Calu3 (cell line): ENCODE measurements around the gene ISG20L2. TPM values are rescaled to one million over a fixed set of nuclear protein-coding genes. Genes with fewer than 3 reads are reported as not detected.

ENCODE experiments used
- BruUV-seq: library from RNA; stranded (reverse); fragments of 400-500 nt; replicated peaks from 2 replicates; lab custom pipeline; 2021; lab: Mats Ljungman, UMichigan
- CTCF ChIA-PET: fragments of 300-600 bp; sonication (Branson Sonifier 250); formaldehyde crosslinking; loops from one replicate; lab custom pipeline; 2022; ENCODE audit warnings: antibody characterized with exemption; lab: Charles Lee
- DNase-seq: peaks from one replicate; pipeline ENCODE4 v3.0.0; 2022
- H3K27ac Mint-ChIP-seq: one replicate; pipeline ENCODE4 v1.8.0; 2022; ENCODE audit warnings: mixed read lengths; ENCODE audit not compliant: unreplicated experiment
- H3K27me3 Mint-ChIP-seq: one replicate; pipeline ENCODE4 v1.8.0; 2022; ENCODE audit warnings: mixed read lengths; ENCODE audit not compliant: unreplicated experiment
- H3K36me3 Mint-ChIP-seq: one replicate; pipeline ENCODE4 v1.8.0; 2022; ENCODE audit warnings: mild to moderate bottlenecking, moderate library complexity, mixed read lengths; ENCODE audit not compliant: insufficient read depth, unreplicated experiment
- H3K4me1 Mint-ChIP-seq: one replicate; pipeline ENCODE4 v1.8.0; 2022; ENCODE audit warnings: mild to moderate bottlenecking, low read depth, mixed read lengths; ENCODE audit not compliant: unreplicated experiment
- H3K4me3 Mint-ChIP-seq: one replicate; pipeline ENCODE4 v1.8.0; 2022; ENCODE audit warnings: mild to moderate bottlenecking, low read depth, moderate library complexity, mixed read lengths; ENCODE audit not compliant: unreplicated experiment
- H3K9me3 Mint-ChIP-seq: one replicate; pipeline ENCODE4 v1.8.0; 2022; ENCODE audit warnings: low read depth, mixed read lengths; ENCODE audit not compliant: unreplicated experiment
- CTCF ChIP-seq: fragments of 200-600 bp; IDR thresholded peaks from one replicate; pipeline ENCODE4 v1.8.0; 2022; ENCODE audit warnings: antibody characterized with exemption; ENCODE audit not compliant: unreplicated experiment
- intact Hi-C: fragments of 100-400 bp; cut with micrococcal nuclease; formaldehyde crosslinking; loops from one replicate; pipeline ENCODE4 v1.10.0; 2022; ENCODE audit not compliant: unreplicated experiment
- total RNA-seq: library from RNA; stranded (reverse); gene quantifications from 2 replicates; pipeline ENCODE4 v1.2.3, GENCODE V29; 2022

The ISG20L2 gene
- total RNA-seq, 1 experiment from 2014 or later: 61.6 TPM

- no TSS peak for BruUV-seq
- no peaks in the 10 kb centered on the region for H3K27me3 Mint-ChIP-seq
- CTCF ChIA-PET: interaction anchor here (1.9 kb wide), 1 partner anchor 10 kb away, joined by 9 read pairs; the partner anchor contains the start of gene HDGF
- TF ChIP-seq CTCF: no peak
- DNase-seq: no peak
- peaks cover 87% of the 10 kb centered on the region for H3K36me3 Mint-ChIP-seq
- intact Hi-C loops: no loop called here
- peak overlapping the region; percentile 96 for H3K4me3 Mint-ChIP-seq
- H3K9me3 Mint-ChIP-seq: no peaks in the 10 kb centered on the region
- peaks cover 58% of the 10 kb centered on the region for H3K4me1 Mint-ChIP-seq
- peak overlapping the region; percentile 74 for H3K27ac Mint-ChIP-seq
These were observed 13.5 kb upstream of the ISG20L2 start for GRCh38 chr1:156742017-156742416.

DNA sequence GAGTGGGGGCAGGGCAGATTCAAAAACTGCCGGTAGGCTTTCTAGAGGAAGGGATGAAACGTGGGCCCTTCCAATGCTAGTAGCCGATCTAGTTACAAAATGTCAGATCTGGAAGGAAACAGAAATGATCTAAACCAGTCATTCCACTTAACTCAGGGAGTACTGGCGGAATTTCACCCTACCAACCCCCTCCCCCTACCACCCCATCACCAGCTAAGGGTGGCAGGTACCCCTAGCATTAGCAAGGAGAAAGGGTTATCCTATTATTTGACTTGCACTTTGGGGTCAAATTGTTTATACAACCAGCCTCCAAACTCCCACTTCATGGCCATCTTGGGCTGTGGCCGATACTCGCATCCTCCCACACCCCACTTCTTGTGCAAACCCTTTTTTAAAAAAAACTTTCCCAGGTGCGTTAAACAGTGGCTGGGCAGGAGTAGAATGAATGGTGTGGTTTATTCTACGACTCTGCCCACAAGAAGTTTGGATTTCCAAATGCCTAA is 13.0 kb upstream of the ISG20L2 start:
- DNase-seq: no peak
- Mint-ChIP-seq H3K4me1 (peaks cover 53% of the 10 kb centered on the region), H3K4me3 (peak overlapping the region; percentile 96), H3K36me3 (peaks cover 85% of the 10 kb centered on the region), H3K9me3 (no peaks in the 10 kb centered on the region), H3K27me3 (no peaks in the 10 kb centered on the region), H3K27ac (peak overlapping the region; percentile 74)
- CTCF ChIA-PET: interaction anchor here (0.6 to 1.9 kb wide), 10 partner anchors 8 to 186 kb away, joined by 3 to 13 read pairs (median 4); partner anchors contain the start of genes HDGF, ISG20L2, METTL25B and PRCC
- TF ChIP-seq CTCF: no peak
- BruUV-seq: TSS peak; percentile 50
- intact Hi-C loops: loop anchor here (1.0 kb wide), 1 partner anchor 26 kb away; the partner anchor contains the start of gene PRCC

DNA sequence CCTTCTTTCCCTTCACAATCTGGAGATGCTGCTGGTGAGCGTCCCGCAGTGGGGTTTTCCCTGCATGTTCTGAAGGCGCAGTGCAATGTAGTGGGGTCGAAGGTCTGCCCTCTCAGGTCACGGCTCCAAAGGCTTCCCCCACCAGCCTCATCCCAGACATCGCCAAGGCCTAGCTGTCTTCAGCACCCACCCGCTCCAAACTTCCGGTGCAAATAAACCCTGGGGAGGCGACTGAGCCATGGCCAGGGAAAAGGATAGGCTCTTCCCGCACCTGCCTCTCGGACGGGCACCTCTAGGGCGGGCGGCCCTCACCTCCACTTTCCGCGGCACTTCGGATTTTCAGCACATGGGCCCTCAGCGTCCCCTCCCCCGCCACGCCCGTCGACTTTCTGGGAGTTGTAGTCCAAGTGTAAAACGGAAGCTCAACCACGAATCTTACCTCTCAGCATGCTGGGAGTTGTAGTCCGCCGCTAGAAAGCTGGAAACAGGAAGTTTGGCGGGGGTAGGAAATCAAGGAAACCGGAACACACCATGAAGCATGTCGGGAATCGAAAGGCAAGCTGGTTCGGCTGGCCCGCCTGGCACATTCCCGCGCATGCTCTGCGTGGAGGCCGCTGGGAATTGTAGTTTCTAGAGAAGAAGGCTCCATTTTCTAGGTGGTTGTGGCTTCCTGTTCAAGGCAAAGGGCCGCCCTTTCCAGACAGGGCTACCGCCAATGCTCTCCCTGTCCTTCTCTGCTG is 12.3 kb upstream of the ISG20L2 start, which contains the start of gene MRPL24:
Gene MRPL24, minus strand, starts transcription at position 348 of the 740 bp plus-strand sequence. CDS start 2,384 bp downstream, outside the sequence.
- no TSS peak for BruUV-seq
- Mint-ChIP-seq H3K27ac (peak within 1 kb of the TSS; percentile 74), H3K27me3 (no peaks in the 10 kb centered on the region), H3K4me1 (peaks cover 47% of the 10 kb centered on the region), H3K9me3 (no peaks in the 10 kb centered on the region), H3K4me3 (peak within 1 kb of the TSS; percentile 96), H3K36me3 (peaks cover 85% of the 10 kb centered on the region)
- CTCF ChIA-PET: interaction anchor here (0.6 to 1.9 kb wide), 11 partner anchors 9 to 187 kb away, joined by 3 to 13 read pairs (median 4); partner anchors contain the start of genes HDGF, ISG20L2, METTL25B and PRCC
- peak; percentile 97 for DNase-seq
- intact Hi-C loops: loop anchor here (1.0 kb wide), 1 partner anchor 26 kb away; the partner anchor contains the start of gene PRCC
- TF ChIP-seq CTCF: no peak

DNA sequence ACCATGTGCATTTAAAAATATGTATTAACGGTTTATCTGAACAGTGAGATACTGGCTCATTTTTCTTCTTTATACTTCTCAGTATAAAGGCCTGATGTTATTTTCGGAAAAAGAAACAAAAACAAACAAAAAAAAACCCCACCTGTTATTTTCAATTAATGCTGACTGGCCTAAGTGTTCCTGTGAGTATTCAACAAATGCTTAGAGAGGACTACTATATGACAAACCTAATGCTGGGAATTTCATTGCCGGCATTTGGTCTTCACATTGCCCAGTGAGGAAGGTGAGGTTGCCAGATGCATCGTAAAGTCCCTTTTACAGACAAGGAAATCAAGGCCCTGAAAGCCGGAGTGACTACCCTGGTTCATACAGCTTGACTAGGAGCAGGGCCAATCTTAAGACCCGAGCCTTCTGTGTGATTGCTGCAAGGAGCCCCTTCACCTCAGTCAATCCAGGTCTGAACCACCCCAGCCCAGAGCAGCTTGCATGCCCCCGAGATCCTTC is 11.7 kb upstream of the ISG20L2 start:
- peaks cover 40% of the 10 kb centered on the region for H3K4me1 Mint-ChIP-seq
- peak overlapping the region; percentile 96 for H3K4me3 Mint-ChIP-seq
- CTCF ChIA-PET: interaction anchor here (0.8 to 1.9 kb wide), 5 partner anchors 10 to 51 kb away, joined by 3 to 9 read pairs (median 5); partner anchors contain the start of genes HDGF, ISG20L2 and METTL25B
- no peak for TF ChIP-seq CTCF
- peak overlapping the region; percentile 74 for H3K27ac Mint-ChIP-seq
- DNase-seq: no peak
- BruUV-seq: TSS peak; percentile 5
- no peaks in the 10 kb centered on the region for H3K9me3 Mint-ChIP-seq
- H3K36me3 Mint-ChIP-seq: peaks cover 85% of the 10 kb centered on the region
- intact Hi-C loops: no loop called here
- no peaks in the 10 kb centered on the region for H3K27me3 Mint-ChIP-seq
